GM20431 (cell line): ENCODE measurements around the gene S100A4.
"Not testable (repeated sequence)": the region's sequence is repeated elsewhere in the genome, so short reads cannot be mapped to it uniquely, and the experiment has no call there.

Experiments
- in situ Hi-C: fragments of 300-500 bp; cut with MseI, MboI; formaldehyde crosslinking; loops from one replicate; pipeline ENCODE4 v1.15.0; 2020; ENCODE audit warnings: low sequenced_read_pairs; ENCODE audit not compliant: unreplicated experiment

The S100A4 gene

GRCh38 chr1:153545067-153546055, at the start of gene S100A4:
Gene S100A4 (minus strand): TSS chr1:153545806. CDS start chr1:153544794, 1,012 bp downstream.
- in situ Hi-C loops = no loop called here

GRCh38 chr1:153592748-153593147, 47.1 kb upstream of the S100A4 start:
- in situ Hi-C loops = no loop called here

GRCh38 chr1:153588482-153588881, 42.9 kb upstream of the S100A4 start:
- in situ Hi-C loops = no loop called here

GRCh38 chr1:153588033-153588432, 42.4 kb upstream of the S100A4 start:
- in situ Hi-C loops = not testable (repeated sequence)

GRCh38 chr1:153587314-153587713, 41.7 kb upstream of the S100A4 start:
- in situ Hi-C loops = no loop called here

GRCh38 chr1:153586347-153586746, 40.7 kb upstream of the S100A4 start:
- in situ Hi-C loops = no loop called here

- in situ Hi-C loops = no loop called here
Measured at GRCh38 chr1:153585006-153585405, 39.4 kb upstream of the S100A4 start.

GRCh38 chr1:153583976-153584375, 38.4 kb upstream of the S100A4 start:
- in situ Hi-C loops = no loop called here

- in situ Hi-C loops = not testable (repeated sequence)
Measured at GRCh38 chr1:153583514-153583913, 37.9 kb upstream of the S100A4 start.

- in situ Hi-C loops = not testable (repeated sequence)
Measured at GRCh38 chr1:153582836-153583235, 37.2 kb upstream of the S100A4 start.

- in situ Hi-C loops = no loop called here
Measured at GRCh38 chr1:153578936-153579335, 33.3 kb upstream of the S100A4 start.

- in situ Hi-C loops = no loop called here
Measured at GRCh38 chr1:153578490-153578889, 32.9 kb upstream of the S100A4 start.

GRCh38 chr1:153577624-153578051, 32.0 kb upstream of the S100A4 start:
- in situ Hi-C loops = no loop called here

GRCh38 chr1:153577138-153577537, 31.5 kb upstream of the S100A4 start:
- in situ Hi-C loops = no loop called here

GRCh38 chr1:153575497-153575896, 29.9 kb upstream of the S100A4 start:
- in situ Hi-C loops = not testable (repeated sequence)

GRCh38 chr1:153575081-153575491, 29.5 kb upstream of the S100A4 start:
- in situ Hi-C loops = not testable (repeated sequence)

GRCh38 chr1:153573351-153573750, 27.7 kb upstream of the S100A4 start:
- in situ Hi-C loops = no loop called here

GRCh38 chr1:153572569-153573015, 27.0 kb upstream of the S100A4 start:
- in situ Hi-C loops = no loop called here

- in situ Hi-C loops = no loop called here
Measured at GRCh38 chr1:153571706-153572105, 26.1 kb upstream of the S100A4 start.

GRCh38 chr1:153570874-153571273, 25.3 kb upstream of the S100A4 start:
- in situ Hi-C loops = no loop called here

- in situ Hi-C loops = loop anchor here (5.0 kb wide), 1 partner anchor 57 kb away; no protein-coding TSS in a partner anchor
Measured at GRCh38 chr1:153569465-153569864, 23.9 kb upstream of the S100A4 start.
